ENCODE data around the gene SLC35A3.

DNA sequence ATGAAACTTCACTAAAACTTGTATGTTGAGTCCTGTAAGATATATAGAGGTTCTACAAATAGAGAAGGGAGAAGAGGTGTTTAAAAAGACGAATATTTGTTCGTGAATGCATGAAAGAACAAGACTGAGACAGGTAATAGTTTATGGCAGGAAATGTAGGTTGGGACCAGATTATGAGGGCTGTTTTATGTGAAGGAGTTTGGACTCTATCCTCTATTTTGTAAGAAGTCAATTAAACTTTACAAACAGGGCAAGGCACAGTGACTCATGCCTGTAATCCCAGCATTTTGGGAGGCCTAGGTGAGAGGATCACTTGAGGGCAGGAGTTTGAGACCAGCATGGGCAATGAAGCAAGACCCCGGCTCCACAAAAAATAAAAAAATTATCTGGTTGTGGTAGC is 5.7 kb downstream of the SLC35A3 start:
- TF ChIP-seq, protein P1, sequence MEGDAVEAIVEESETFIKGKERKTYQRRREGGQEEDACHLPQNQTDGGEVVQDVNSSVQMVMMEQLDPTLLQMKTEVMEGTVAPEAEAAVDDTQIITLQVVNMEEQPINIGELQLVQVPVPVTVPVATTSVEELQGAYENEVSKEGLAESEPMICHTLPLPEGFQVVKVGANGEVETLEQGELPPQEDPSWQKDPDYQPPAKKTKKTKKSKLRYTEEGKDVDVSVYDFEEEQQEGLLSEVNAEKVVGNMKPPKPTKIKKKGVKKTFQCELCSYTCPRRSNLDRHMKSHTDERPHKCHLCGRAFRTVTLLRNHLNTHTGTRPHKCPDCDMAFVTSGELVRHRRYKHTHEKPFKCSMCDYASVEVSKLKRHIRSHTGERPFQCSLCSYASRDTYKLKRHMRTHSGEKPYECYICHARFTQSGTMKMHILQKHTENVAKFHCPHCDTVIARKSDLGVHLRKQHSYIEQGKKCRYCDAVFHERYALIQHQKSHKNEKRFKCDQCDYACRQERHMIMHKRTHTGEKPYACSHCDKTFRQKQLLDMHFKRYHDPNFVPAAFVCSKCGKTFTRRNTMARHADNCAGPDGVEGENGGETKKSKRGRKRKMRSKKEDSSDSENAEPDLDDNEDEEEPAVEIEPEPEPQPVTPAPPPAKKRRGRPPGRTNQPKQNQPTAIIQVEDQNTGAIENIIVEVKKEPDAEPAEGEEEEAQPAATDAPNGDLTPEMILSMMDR (conservative IDR thresholded peaks at IDR 0.05; ENCODE audit: low read depth, low read length), result no peak
- no peak for TF ChIP-seq EZH2 (IDR thresholded peaks at IDR 0.05; ENCODE audit: low read length, unreplicated experiment)

Measured in PC-3 (cell line).